H54 (cell line): ENCODE data around the gene YEATS2.

Experiments used
- DNase-seq: peaks from one replicate; pipeline ENCODE4 v3.0.0; 2011; ENCODE audit warnings: low spot score, mixed read lengths; ENCODE audit not compliant: insufficient read length
- FAIRE-seq: peaks from 3 replicates; lab custom pipeline; 2011; peaks lifted over from hg19 to GRCh38; lab: Jason Lieb, UNC
- POLR2A ChIP-seq: IDR thresholded peaks from 2 replicates; pipeline ENCODE4 v1.6.1; 2011; ENCODE audit warnings: low read depth, mild to moderate bottlenecking, low read length

Gene YEATS2

DNA sequence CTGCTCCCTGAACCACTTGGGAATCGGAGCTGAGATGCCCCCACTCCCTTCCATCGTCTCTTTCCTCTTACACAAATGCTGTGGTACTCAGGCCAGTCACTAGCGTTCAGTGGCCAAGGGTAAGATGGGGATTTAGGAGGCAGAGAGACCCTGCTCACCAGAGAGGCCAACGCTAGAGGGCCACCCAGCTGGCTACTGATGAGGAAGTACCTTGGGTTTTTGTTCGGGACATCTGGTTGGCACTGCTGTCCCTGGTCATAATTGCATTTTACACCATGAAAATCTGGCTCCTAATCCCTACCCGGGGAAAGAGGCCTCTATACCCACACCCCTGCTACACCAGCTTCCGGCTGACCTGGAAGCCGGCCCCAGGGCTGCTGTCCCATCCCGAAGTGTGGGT lies 120.0 kb downstream of the YEATS2 start:
- TF ChIP-seq POLR2A: no peak
- FAIRE-seq: no peak
- no peak for DNase-seq

- FAIRE-seq: no peak
- no peak for DNase-seq
- no peak for TF ChIP-seq POLR2A
These were observed 120.5 kb downstream of the YEATS2 start for GRCh38 chr3:183818041-183818620.

GRCh38 chr3:183818706-183819624 lies 121.4 kb downstream of the YEATS2 start:
- no peak for TF ChIP-seq POLR2A
- FAIRE-seq: no peak

GRCh38 chr3:183819831-183820230 lies 122.2 kb downstream of the YEATS2 start:
- DNase-seq (no peak), FAIRE-seq (no peak)
- TF ChIP-seq POLR2A: no peak

More at GRCh38 chr3:183818706-183819624, 121.4 kb downstream of the YEATS2 start:
- no peak for DNase-seq

GRCh38 chr3:183822631-183823030 lies 125.0 kb downstream of the YEATS2 start:
- no peak for DNase-seq
- no peak for TF ChIP-seq POLR2A

DNA sequence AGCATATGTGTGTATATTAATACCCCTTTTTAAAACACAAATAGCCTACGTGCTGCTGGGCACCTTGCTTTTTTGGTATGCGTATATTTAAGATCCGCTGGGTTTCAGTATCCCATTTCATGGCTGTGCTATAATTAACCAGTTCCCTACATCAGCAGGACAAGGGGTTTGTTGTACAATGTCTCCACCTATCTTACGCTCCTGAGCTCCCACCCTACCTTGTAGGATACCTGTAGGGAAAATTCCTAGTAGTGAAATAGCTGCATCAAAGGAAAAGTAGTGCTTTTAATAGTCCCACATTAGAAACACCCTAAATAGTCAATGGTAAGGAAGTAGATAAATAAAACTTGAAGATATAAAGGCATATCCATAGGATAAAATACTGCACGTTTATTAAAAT lies 126.4 kb downstream of the YEATS2 start:
- TF ChIP-seq POLR2A: no peak
- DNase-seq: no peak
- no peak for FAIRE-seq

More at GRCh38 chr3:183822631-183823030, 125.0 kb downstream of the YEATS2 start:
- FAIRE-seq: no peak

DNA sequence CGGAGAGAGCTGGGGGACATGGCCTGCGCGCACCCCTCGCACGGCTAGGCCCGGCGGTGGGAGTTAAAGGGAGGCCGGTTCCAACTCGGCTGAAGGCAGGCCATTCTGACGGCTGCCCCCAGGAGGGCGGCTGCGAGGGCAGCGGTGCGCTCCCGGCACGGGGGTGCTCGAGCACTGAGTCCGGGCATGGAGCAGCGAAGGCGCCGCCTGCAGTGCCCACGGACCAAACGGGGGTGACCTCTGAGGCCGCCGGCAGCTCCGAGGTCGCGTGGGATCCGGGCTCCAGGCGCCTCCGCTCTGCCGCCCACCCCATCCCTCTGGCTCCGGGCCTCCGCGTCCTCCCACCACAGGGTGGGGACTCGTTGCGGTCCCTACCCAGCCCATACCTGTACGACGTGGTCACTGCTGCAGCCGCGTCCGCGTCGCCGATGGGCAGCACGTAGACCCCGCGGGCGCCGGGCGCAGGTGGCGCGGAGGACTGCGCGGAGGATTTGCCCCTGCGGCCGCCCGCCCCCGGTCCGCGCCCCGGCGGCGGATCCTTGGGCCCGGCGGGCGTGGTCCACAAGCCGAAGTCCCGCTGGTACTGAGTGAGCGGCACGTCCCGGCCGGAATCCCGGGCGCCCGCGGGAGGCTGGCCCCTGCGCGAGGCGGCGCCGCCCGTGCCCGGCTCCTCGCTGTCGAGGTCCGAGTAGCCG lies 127.3 kb downstream of the YEATS2 start:
- FAIRE-seq: no peak
- no peak for TF ChIP-seq POLR2A
- no peak for DNase-seq

GRCh38 chr3:183825456-183826161 lies 128.0 kb downstream of the YEATS2 start, which contains the start of gene MAP6D1:
TSS of gene MAP6D1 (minus strand) at chr3:183825577. CDS start at chr3:183825547, 30 bp downstream.
- DNase-seq (no peak), FAIRE-seq (no peak)
- TF ChIP-seq POLR2A: peak; percentile 62

- FAIRE-seq: no peak
- no peak for TF ChIP-seq POLR2A
These were observed 129.1 kb downstream of the YEATS2 start for GRCh38 chr3:183826448-183827250.

DNA sequence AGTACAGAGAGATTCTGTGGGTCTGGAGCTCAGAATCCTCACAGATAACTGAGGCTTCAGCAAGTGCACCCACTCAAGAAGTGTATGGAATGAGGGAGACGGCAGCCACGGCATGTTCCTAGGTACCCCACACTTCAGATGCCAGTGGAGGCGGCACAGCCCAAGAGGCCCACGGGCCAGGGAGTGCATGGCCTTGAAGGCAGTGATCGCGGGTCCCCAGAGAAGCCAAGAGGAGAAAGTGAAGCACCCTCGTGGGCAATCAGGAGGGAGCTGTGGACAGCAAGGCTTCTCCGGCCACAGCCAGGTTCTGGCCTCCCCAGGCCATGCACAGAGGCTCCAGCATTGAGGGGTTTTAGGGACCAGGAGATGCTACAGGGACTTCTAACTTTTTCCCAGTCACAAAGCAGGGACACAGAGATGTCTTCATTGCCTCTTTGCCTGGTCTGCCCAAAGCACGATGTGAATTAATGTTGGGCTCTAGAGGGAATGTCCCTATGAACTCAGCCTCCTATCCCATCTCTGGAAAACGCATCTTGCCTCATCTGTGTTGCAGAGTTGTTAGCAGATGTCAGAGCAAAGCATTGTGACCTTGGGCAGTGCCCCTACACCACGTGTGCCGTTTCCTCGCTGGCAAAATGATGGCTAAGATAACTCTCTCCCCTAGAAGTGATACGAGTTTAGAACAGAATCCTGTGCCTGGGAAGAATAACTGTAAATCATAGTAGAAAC lies 130.4 kb downstream of the YEATS2 start:
- no peak for FAIRE-seq
- TF ChIP-seq POLR2A: no peak

More at GRCh38 chr3:183826448-183827250, 129.1 kb downstream of the YEATS2 start:
- no peak for DNase-seq

DNA sequence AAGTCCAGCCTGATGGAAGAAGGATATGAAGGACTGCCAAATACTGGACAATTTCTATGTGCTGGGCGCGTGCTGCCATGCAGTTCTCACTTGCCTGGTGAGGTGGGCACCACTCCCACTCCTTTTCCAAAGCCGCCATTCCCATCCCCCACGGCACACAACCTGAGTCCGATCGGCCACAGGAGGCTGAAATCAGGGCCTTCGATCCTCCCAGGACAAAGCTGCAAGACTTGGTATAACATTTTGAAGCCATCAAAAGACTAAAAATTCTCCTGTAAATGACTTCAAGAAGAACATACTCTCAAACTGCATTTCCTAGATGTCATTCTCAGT lies 130.9 kb downstream of the YEATS2 start:
- TF ChIP-seq POLR2A: no peak
- FAIRE-seq (no peak), DNase-seq (no peak)

More for the DNA sequence above, 130.4 kb downstream of the YEATS2 start:
- no peak for DNase-seq

DNA sequence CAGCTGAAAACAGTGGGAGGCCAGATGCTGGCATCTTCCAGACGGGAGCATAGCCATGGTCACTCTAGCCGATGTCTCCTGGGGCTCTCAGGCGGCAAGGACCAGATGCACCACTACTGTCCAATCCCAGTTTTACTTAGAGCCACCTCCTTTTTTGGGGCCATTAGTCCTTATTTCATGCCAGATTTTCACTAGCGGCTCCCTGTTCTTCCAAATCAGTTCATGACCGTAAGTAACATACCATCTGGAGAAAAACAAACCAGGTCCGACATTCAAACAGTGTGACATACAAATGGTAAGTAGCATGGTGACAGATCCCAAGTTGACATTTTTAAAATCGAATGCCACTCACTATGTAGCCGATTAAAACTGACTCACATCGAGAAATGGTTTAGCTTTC lies 131.9 kb downstream of the YEATS2 start:
- DNase-seq (no peak), FAIRE-seq (no peak)
- no peak for TF ChIP-seq POLR2A

GRCh38 chr3:183830187-183830586 lies 132.6 kb downstream of the YEATS2 start:
- FAIRE-seq: no peak
- TF ChIP-seq POLR2A: no peak
- DNase-seq: no peak
